Vagina (tissue), 2 donors: ENCODE measurements around the gene PRR5. TPM values are rescaled to one million over a fixed set of nuclear protein-coding genes. Genes with fewer than 3 reads are reported as not detected.
A peak's percentile ranks its signal among the peaks of the same experiment; 100 is the strongest.

Experiments
- DNase-seq, 2 donors: peaks; one replicate each; pipeline ENCODE4 v3.0.0-alpha.2; 2017; ENCODE audit errors: extremely low spot score in 2 of 2
- H3K27ac ChIP-seq: fragments of 200-600 bp; sonication (generic); one replicate; pipeline ENCODE4 v1.5.1; 2019
- H3K27me3 ChIP-seq: fragments of 200-600 bp; sonication (generic); one replicate; pipeline ENCODE4 v1.5.1; 2019
- H3K36me3 ChIP-seq, 2 donors: fragments of 200-600 bp; sonication (generic); one replicate each; pipeline ENCODE4 v1.5.1; 2017 to 2019
- H3K4me1 ChIP-seq: fragments of 200-600 bp; sonication (generic); one replicate; pipeline ENCODE4 v1.5.1; 2019
- H3K4me3 ChIP-seq, 2 donors: fragments of 200-600 bp; sonication (generic); 1 replicate in 1 of 2; 2 replicates in 1 of 2; pipeline ENCODE4 v1.5.1; 2016 to 2019
- H3K9me3 ChIP-seq: fragments of 200-600 bp; sonication (generic); one replicate; pipeline ENCODE4 v1.5.1; 2019
- POLR2A ChIP-seq, 2 donors: fragments of 450-650 bp; IDR thresholded peaks; one replicate each; pipeline ENCODE4 v1.6.1; 2017; ENCODE audit warnings: antibody characterized with exemption in 2 of 2, mild to moderate bottlenecking in 2 of 2, moderate library complexity in 2 of 2
- POLR2AphosphoS5 ChIP-seq, 2 donors: sonication (generic); formaldehyde crosslinking; IDR thresholded peaks; one replicate each; pipeline ENCODE4 v1.9.0; 2017; ENCODE audit warnings: antibody characterized with exemption in 2 of 2, mild to moderate bottlenecking in 2 of 2, low read depth in 1 of 2; ENCODE audit not compliant: insufficient read depth in 1 of 2
- intact Hi-C: fragments of 100-400 bp; cut with DNase I; formaldehyde crosslinking; loops from one replicate; pipeline ENCODE4 v1.15.1; 2023
- total RNA-seq: library from RNA; depleted of rRNA; stranded (reverse); fragments of >200 nt; gene quantifications from one replicate; pipeline ENCODE4 v1.2.3, GENCODE V29; 2016
- TF ChIP-seq, protein P1 (sequence below), 3 experiments: fragments of 450-650 bp in 2 of 3; fragments of 200-600 bp in 1 of 3; sonication (generic) in 1 of 3; IDR thresholded peaks; one replicate each; pipeline ENCODE4 v1.5.1; 2017 to 2019; ENCODE audit warnings: antibody characterized with exemption in 3 of 3, mild to moderate bottlenecking in 2 of 3, moderate library complexity in 2 of 3

Gene PRR5
- total RNA-seq, 1 donor from 2014 or later: 36.8 TPM

DNA sequence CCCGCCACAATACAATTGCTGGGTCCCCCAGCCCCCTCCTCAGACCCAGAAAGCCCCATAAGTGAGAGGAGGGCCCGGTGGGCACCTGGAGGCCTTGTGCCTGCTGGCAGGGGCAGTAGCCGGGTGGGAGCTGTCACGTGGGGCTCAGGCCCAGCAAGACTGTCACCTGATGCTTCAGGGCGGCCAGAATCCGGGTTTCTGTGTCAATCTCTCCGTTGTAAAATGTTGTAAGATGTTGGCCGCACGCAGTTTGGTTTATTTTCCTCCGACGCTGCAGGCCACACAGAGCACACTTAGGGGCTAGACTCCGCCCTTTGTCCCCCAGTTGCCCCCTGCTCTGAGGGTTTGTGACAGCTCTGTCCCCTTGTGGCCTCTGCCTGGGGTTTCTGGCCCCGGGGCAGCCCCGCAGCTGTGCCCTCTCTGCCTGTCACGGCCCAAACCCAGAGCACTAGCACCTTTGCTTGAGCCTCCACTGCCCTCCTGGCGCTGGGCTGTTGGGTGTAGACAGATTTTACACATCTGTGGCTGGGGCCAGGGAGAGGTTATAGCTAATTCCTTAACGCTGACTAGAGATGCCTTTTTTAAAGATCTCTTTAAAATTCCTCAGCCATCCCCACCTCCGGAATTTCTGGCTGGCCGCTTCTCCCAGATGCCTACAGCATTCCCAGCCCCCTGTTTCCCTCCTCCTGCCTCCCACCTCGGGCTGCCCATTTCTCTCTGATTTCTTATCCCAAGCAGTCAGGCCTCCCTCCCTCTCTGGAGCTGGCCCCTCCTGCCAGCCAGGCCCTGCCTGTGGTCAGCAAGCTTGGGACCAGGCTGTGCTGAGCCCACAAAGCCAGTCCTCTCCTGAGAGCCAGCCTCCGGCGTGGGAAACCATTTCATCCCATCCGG, 3.2 kb upstream of the PRR5 start:
- no peak overlapping the region for H3K4me3 ChIP-seq
- TF ChIP-seq, protein P1, sequence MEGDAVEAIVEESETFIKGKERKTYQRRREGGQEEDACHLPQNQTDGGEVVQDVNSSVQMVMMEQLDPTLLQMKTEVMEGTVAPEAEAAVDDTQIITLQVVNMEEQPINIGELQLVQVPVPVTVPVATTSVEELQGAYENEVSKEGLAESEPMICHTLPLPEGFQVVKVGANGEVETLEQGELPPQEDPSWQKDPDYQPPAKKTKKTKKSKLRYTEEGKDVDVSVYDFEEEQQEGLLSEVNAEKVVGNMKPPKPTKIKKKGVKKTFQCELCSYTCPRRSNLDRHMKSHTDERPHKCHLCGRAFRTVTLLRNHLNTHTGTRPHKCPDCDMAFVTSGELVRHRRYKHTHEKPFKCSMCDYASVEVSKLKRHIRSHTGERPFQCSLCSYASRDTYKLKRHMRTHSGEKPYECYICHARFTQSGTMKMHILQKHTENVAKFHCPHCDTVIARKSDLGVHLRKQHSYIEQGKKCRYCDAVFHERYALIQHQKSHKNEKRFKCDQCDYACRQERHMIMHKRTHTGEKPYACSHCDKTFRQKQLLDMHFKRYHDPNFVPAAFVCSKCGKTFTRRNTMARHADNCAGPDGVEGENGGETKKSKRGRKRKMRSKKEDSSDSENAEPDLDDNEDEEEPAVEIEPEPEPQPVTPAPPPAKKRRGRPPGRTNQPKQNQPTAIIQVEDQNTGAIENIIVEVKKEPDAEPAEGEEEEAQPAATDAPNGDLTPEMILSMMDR (IDR thresholded peaks at IDR 0.05): no peak
- peak in 1 of 2 donors; percentile 80 for TF ChIP-seq POLR2AphosphoS5 (IDR thresholded peaks at IDR 0.05; ENCODE audit: insufficient read depth in 1 of 2, low read depth in 1 of 2)
- TF ChIP-seq POLR2A (IDR thresholded peaks at IDR 0.05): no peak
- no peak for DNase-seq
- H3K4me1 ChIP-seq: peaks cover 58% of the 10 kb centered on the region
- H3K36me3 ChIP-seq: no peaks in the 10 kb centered on the region
- H3K27ac ChIP-seq: peak overlapping the region; percentile 95
- no peaks in the 10 kb centered on the region for H3K27me3 ChIP-seq
- intact Hi-C loops: loop anchor here (5.0 kb wide), 1 partner anchor 34 kb away; no protein-coding TSS in a partner anchor
- no peaks in the 10 kb centered on the region for H3K9me3 ChIP-seq

DNA sequence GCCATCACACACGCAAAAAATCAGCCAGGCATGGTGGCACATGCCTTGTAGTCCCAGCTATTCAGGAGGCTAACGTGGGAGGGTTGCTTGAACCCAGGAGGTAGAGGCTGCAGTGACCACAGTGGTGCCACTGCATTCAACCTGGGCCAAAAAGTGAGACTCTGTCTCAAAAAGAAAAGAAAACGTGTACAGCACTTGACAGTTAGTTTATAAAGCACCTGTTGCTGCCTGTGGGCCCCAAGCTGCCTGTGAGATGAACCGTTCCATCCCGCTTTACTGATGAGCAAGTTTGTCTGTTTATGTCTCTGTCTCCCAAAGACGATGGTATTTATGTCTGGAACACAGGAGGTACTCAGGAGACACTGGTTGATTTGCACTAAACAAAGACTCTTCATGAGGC, 1.5 kb upstream of the PRR5 start:
- Histone ChIP-seq H3K36me3 (no peaks in the 10 kb centered on the region), H3K9me3 (no peaks in the 10 kb centered on the region), H3K27me3 (no peaks in the 10 kb centered on the region), H3K4me1 (peaks cover 67% of the 10 kb centered on the region), H3K4me3 (no peak overlapping the region), H3K27ac (peak overlapping the region; percentile 95)
- no peak for DNase-seq
- no peak for TF ChIP-seq POLR2AphosphoS5 (IDR thresholded peaks at IDR 0.05; ENCODE audit: insufficient read depth in 1 of 2, low read depth in 1 of 2)
- TF ChIP-seq, protein P1 (IDR thresholded peaks at IDR 0.05): no peak
- TF ChIP-seq POLR2A (IDR thresholded peaks at IDR 0.05): no peak
- intact Hi-C loops: no loop called here

DNA sequence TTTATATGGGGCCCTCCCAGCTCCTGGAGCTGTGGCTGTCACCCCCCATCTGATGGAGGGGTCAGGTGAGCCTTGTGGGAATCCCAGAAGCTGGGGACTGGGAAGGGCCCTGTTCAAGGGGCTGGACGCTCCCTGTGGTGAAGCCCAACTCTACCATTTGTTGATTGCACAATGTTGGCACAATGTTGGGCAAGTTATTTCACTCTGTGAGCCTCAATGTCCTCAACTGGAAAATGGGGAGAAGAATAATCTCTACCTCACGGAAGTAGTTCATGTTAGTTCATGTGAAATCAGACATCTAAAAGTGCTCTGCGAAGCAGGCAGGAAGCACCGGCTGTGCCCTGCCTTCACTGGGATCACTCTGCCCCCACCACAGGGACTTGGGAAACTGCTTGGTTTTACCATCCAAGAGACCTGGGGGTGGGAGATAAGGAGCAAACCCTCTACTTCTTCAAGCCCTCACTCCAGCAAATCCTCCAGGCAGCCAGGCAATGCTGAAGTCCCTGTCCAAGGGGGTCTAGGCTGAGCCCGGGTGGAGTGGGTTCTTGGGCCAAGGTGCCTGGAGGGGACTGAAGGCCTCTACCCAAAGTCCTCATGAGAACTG, 715 bp upstream of the PRR5 start:
- Histone ChIP-seq H3K27me3 (no peaks in the 10 kb centered on the region), H3K4me3 (peak overlapping the region in 1 of 2 donors; percentile 20), H3K4me1 (peaks cover 73% of the 10 kb centered on the region), H3K27ac (peak overlapping the region; percentile 95), H3K36me3 (no peaks in the 10 kb centered on the region), H3K9me3 (no peaks in the 10 kb centered on the region)
- intact Hi-C loops: no loop called here
- TF ChIP-seq POLR2AphosphoS5 (IDR thresholded peaks at IDR 0.05; ENCODE audit: insufficient read depth in 1 of 2, low read depth in 1 of 2) (no peak), POLR2A (IDR thresholded peaks at IDR 0.05) (no peak)
- TF ChIP-seq, protein P1 (IDR thresholded peaks at IDR 0.05): no peak
- DNase-seq: no peak

DNA sequence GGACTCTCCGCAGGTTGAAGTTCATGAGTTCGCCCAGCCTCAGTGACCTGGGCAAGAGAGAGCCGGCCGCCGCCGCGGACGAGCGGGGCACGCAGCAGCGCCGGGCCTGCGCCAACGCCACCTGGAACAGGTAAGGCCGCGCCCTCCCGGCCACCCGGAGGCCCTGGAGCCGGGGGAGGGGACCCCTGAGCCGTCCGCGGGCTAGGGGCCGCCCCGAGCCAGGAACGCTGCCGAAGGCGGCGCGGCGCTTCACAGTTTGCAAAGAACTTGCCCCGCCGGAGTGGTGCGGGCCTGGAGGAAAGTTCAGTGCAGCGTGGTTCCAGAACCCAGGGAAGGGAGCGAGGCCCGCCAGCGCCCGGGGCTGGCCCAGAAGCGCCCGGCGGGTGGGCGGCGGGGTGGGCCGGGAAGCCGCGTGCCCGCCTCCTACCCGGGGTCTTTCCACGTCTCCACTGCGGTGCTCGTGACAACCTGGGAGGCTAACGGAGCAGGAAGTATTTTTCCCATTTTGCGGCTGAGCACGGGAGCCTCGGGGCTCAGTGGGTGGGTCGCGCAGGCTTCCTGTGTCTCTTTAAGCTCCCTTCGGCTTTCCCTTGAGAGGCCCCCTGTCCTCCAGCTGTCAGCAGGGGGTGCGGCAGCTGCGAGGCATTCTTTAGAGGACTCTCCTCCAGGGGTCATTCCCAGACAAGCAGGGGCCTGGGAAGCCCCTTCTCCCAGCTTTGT, 635 bp downstream of the PRR5 start:
- intact Hi-C loops: no loop called here
- TF ChIP-seq POLR2A (IDR thresholded peaks at IDR 0.05) (no peak), POLR2AphosphoS5 (IDR thresholded peaks at IDR 0.05; ENCODE audit: insufficient read depth in 1 of 2, low read depth in 1 of 2) (no peak)
- TF ChIP-seq, protein P1 (IDR thresholded peaks at IDR 0.05): no peak
- Histone ChIP-seq H3K27ac (peak overlapping the region; percentile 80), H3K36me3 (no peaks in the 10 kb centered on the region), H3K9me3 (no peaks in the 10 kb centered on the region), H3K4me3 (peak overlapping the region; percentile 69 to 74), H3K27me3 (no peaks in the 10 kb centered on the region), H3K4me1 (peaks cover 66% of the 10 kb centered on the region)
- DNase-seq: no peak
